Measurements from ENCODE around the gene ADCK1. TPM values are rescaled to one million over a fixed set of nuclear protein-coding genes. Genes with fewer than 3 reads are reported as not detected.

ADCK1 gene
- total and polyA plus RNA-seq, 2 donors (not counting 3 experiments of a cell fraction or from before 2014, with no cell fraction given) = 4.2 to 6.9 TPM

DNA sequence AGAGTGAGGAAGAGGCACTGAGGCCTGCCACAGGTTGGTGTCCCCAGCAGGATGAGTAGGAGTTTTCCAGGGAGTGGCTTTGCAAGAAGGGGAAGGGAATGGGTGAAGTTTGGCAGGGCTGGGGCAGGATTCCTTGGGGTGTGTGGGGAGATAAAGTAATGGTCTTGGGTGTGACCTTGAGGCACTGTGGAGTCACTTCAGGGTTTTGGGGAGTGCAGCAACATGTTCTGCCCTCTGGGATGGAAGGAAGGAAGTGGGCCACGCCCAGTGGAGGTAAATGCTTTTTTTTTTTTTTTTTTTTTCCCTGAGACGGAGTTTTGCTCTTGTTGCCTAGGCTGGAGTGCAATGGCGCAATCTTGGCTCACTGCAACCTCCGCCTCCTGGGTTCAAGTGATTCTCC lies 108.9 kb downstream of the ADCK1 start:
- H3K9me3 ChIP-seq (replicated peaks; ENCODE audit: control insufficient read depth, insufficient read depth, low read length) = no peaks in the 10 kb centered on the region
- no peak overlapping the region for H3K4me2 ChIP-seq (ENCODE audit: insufficient read depth, low read length)
- H3K9me1 ChIP-seq (replicated peaks; ENCODE audit: control insufficient read depth, extremely low read depth, insufficient read depth, low read length) = no peaks in the 10 kb centered on the region
- no peak overlapping the region for H3K4me3 ChIP-seq (replicated peaks in 1 of 3; ENCODE audit: insufficient read depth in 1 of 3, low read depth in 1 of 3, low read length in 3 of 3)
- H3K79me2 ChIP-seq (ENCODE audit: control insufficient read depth, insufficient read depth, low read length) = no peaks in the 10 kb centered on the region
- H3K9ac ChIP-seq (replicated peaks; ENCODE audit: extremely low read depth, insufficient read depth, low read length) = no peak overlapping the region
- dilution Hi-C loops (cut with MboI; ENCODE audit: extremely low pct_ligation_motif_present, low sequenced_read_pairs) = no loop called here
- no peak overlapping the region for H2AFZ ChIP-seq (ENCODE audit: low read depth, low read length)
- TF ChIP-seq MYC (IDR thresholded peaks at IDR 0.05; ENCODE audit: low read depth, low read length) = no peak
- no peak for TF ChIP-seq POLR2A (IDR thresholded peaks at IDR 0.05; ENCODE audit: low read depth, low read length)
- no peak for TF ChIP-seq JUN (IDR thresholded peaks at IDR 0.05; ENCODE audit: borderline replicate concordance, insufficient read depth, insufficient read length, low read depth)
- TF ChIP-seq, protein P1, sequence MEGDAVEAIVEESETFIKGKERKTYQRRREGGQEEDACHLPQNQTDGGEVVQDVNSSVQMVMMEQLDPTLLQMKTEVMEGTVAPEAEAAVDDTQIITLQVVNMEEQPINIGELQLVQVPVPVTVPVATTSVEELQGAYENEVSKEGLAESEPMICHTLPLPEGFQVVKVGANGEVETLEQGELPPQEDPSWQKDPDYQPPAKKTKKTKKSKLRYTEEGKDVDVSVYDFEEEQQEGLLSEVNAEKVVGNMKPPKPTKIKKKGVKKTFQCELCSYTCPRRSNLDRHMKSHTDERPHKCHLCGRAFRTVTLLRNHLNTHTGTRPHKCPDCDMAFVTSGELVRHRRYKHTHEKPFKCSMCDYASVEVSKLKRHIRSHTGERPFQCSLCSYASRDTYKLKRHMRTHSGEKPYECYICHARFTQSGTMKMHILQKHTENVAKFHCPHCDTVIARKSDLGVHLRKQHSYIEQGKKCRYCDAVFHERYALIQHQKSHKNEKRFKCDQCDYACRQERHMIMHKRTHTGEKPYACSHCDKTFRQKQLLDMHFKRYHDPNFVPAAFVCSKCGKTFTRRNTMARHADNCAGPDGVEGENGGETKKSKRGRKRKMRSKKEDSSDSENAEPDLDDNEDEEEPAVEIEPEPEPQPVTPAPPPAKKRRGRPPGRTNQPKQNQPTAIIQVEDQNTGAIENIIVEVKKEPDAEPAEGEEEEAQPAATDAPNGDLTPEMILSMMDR (IDR thresholded peaks at IDR 0.05; ENCODE audit: extremely low read depth in 1 of 2, insufficient read depth in 1 of 2, low read depth in 1 of 2, low read length in 2 of 2) = no peak
- TF ChIP-seq FOS (IDR thresholded peaks at IDR 0.05; ENCODE audit: borderline replicate concordance, insufficient read depth, low read length) = no peak
- no peaks in the 10 kb centered on the region for H3K4me1 ChIP-seq (ENCODE audit: control insufficient read depth, extremely low read depth, insufficient read depth, low read length)
- FAIRE-seq = no peak
- DNase-seq (ENCODE audit: low read depth, low spot score) = no peak
- no TSS peak for BruUV-seq (replicated peaks)
- H3K27me3 ChIP-seq (ENCODE audit: control insufficient read depth in 2 of 2, insufficient read depth in 2 of 2, low read length in 2 of 2) = no peaks in the 10 kb centered on the region
- no peaks in the 10 kb centered on the region for H3K36me3 ChIP-seq (ENCODE audit: control insufficient read depth in 2 of 2, extremely low read depth in 1 of 2, insufficient read depth in 2 of 2, low read length in 2 of 2)
- no peak overlapping the region for H3K27ac ChIP-seq (ENCODE audit: insufficient read depth, low read depth, low read length)
- H4K20me1 ChIP-seq (replicated peaks; ENCODE audit: control insufficient read depth, extremely low read depth, insufficient read depth, low read length) = no peaks in the 10 kb centered on the region
- intact Hi-C loops (cut with micrococcal nuclease) = no loop called here
- POLR2A ChIA-PET = no interaction called here
- CTCF ChIA-PET = interaction anchor here (0.7 kb wide), 1 partner anchor 78 kb away, joined by 3 read pairs; no protein-coding TSS in a partner anchor

DNA sequence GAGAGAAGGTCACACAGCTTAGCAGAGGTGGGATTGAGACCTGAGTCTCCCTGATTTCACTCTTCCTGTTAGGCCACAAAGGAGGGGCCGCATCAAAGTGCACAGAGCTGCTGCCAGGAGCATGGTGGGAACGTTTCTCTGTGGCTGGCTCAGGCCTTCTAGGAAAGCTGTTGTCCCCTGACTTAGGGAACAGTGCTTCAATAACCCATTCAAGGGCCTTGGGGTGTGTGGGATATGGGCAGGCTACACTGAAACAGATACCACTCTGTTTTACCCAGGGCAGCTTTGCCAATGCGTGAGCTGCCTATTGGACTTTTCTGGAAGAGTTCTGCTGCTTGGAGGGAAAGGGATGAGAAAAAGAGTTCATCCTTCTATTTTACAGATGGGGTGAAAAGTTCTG lies 110.0 kb downstream of the ADCK1 start:
- H3K4me3 ChIP-seq (replicated peaks in 1 of 3; ENCODE audit: insufficient read depth in 1 of 3, low read depth in 1 of 3, low read length in 3 of 3) = no peak overlapping the region
- no peak for DNase-seq (ENCODE audit: low read depth, low spot score)
- TF ChIP-seq, protein P1 (IDR thresholded peaks at IDR 0.05; ENCODE audit: extremely low read depth in 1 of 2, insufficient read depth in 1 of 2, low read depth in 1 of 2, low read length in 2 of 2) = no peak
- TF ChIP-seq EZH2 (IDR thresholded peaks at IDR 0.05; ENCODE audit: borderline replicate concordance, low read depth, low read length, severe bottlenecking) = no peak
- TF ChIP-seq MYC (IDR thresholded peaks at IDR 0.05; ENCODE audit: low read depth, low read length) = no peak
- TF ChIP-seq, protein P2, sequence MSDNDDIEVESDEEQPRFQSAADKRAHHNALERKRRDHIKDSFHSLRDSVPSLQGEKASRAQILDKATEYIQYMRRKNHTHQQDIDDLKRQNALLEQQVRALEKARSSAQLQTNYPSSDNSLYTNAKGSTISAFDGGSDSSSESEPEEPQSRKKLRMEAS (IDR thresholded peaks at IDR 0.05; ENCODE audit: insufficient read depth, insufficient read length) = no peak
- no peak for TF ChIP-seq POLR2A (IDR thresholded peaks at IDR 0.05; ENCODE audit: low read depth, low read length)
- TF ChIP-seq FOS (IDR thresholded peaks at IDR 0.05; ENCODE audit: borderline replicate concordance, insufficient read depth, low read length) = no peak
- no peak for TF ChIP-seq JUN (IDR thresholded peaks at IDR 0.05; ENCODE audit: borderline replicate concordance, insufficient read depth, insufficient read length, low read depth)
- TF ChIP-seq GATA2 (IDR thresholded peaks at IDR 0.05; ENCODE audit: insufficient read depth, insufficient read length, low read depth, low read length) = no peak
- H3K27me3 ChIP-seq (ENCODE audit: control insufficient read depth in 2 of 2, insufficient read depth in 2 of 2, low read length in 2 of 2) = no peaks in the 10 kb centered on the region
- no peaks in the 10 kb centered on the region for H3K79me2 ChIP-seq (ENCODE audit: control insufficient read depth, insufficient read depth, low read length)
- no peak overlapping the region for H3K9ac ChIP-seq (replicated peaks; ENCODE audit: extremely low read depth, insufficient read depth, low read length)
- H3K4me2 ChIP-seq (ENCODE audit: insufficient read depth, low read length) = no peak overlapping the region
- FAIRE-seq = no peak
- H2AFZ ChIP-seq (ENCODE audit: low read depth, low read length) = no peak overlapping the region
- H3K9me3 ChIP-seq (replicated peaks; ENCODE audit: control insufficient read depth, insufficient read depth, low read length) = no peaks in the 10 kb centered on the region
- dilution Hi-C loops (cut with MboI; ENCODE audit: extremely low pct_ligation_motif_present, low sequenced_read_pairs) (no loop called here), intact Hi-C loops (cut with micrococcal nuclease) (no loop called here)
- H3K36me3 ChIP-seq (ENCODE audit: control insufficient read depth in 2 of 2, extremely low read depth in 1 of 2, insufficient read depth in 2 of 2, low read length in 2 of 2) = no peaks in the 10 kb centered on the region
- no peaks in the 10 kb centered on the region for H3K9me1 ChIP-seq (replicated peaks; ENCODE audit: control insufficient read depth, extremely low read depth, insufficient read depth, low read length)
- BruUV-seq (replicated peaks) = no TSS peak
- H3K4me1 ChIP-seq (ENCODE audit: control insufficient read depth, extremely low read depth, insufficient read depth, low read length) = no peaks in the 10 kb centered on the region
- ChIA-PET CTCF (no interaction called here), POLR2A (no interaction called here)
- H4K20me1 ChIP-seq (replicated peaks; ENCODE audit: control insufficient read depth, extremely low read depth, insufficient read depth, low read length) = no peaks in the 10 kb centered on the region
- no peak overlapping the region for H3K27ac ChIP-seq (ENCODE audit: insufficient read depth, low read depth, low read length)
